ENCODE data around the gene TMIE. TPM values are rescaled to one million over a fixed set of nuclear protein-coding genes. Genes with fewer than 3 reads are reported as not detected.

The TMIE gene
- total and polyA plus RNA-seq, 9 of the 15 experiments (the other 6 are each of a cell fraction or from before 2014, with no cell fraction given) = not detected

DNA sequence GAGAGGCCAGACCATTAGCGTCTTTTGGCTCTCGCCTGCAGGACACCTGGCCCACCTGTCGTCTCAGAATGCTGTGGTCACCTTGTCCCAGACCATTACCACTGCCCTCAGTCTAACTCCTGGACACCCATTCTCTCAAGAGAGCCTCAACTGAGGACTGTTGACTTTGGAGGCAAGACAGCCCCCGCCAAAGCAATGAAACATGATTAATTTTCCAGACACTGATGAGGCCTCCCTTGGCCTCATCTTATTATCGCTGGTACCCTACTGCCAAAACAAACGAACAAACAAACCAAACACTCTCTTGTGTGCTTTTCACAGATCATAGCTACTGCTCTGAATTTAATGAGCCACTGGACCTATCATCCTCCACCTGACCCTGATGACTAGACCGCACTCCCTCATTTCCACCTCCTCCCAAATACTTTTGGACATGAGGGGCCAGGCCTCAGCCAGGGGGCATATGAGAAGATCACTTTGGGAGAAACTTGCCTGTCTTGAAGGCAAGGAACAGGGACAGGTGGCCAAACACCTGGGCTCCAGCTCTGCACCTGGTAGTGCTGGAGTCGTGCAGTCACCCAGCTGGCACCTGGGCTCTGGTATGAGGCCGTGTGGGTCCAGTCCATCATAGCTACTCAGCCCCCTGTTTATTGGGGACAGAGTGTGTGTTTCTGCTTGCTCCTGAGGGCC is 35.3 kb upstream of the TMIE start (continued):
- TF ChIP-seq ELF4 (CRISPR knock-in tag; IDR thresholded peaks at IDR 0.05) = no peak
- no peak for TF ChIP-seq NFYB (IDR thresholded peaks at IDR 0.05; ENCODE audit: extremely low read depth, insufficient read length)

GRCh38 chr3:46666453-46666845 is 34.7 kb upstream of the TMIE start:
- Histone ChIP-seq H3K4me1 (replicated peaks in 1 of 2; ENCODE audit: control insufficient read depth in 2 of 2, insufficient read depth in 2 of 2, low read length in 2 of 2) (no peaks in the 10 kb centered on the region), H3K79me2 (ENCODE audit: control insufficient read depth, insufficient read depth, low read length) (no peaks in the 10 kb centered on the region), H3K4me3 (no peak overlapping the region), H4K20me1 (replicated peaks; ENCODE audit: control insufficient read depth, insufficient read depth, low read length) (peaks cover 28% of the 10 kb centered on the region), H3K27me3 (ENCODE audit: control insufficient read depth in 2 of 2, insufficient read depth in 2 of 2, low read length in 2 of 2) (peaks cover 13 to 94% of the 10 kb centered on the region in 2 experiments), H3K36me3 (ENCODE audit: control insufficient read depth, insufficient read depth, low read length) (no peaks in the 10 kb centered on the region), H3K27ac (ENCODE audit: extremely low read depth, low read depth, low read length) (no peak overlapping the region), H3K9me1 (ENCODE audit: control insufficient read depth, insufficient read depth, low read length) (no peaks in the 10 kb centered on the region), H3K9me3 (replicated peaks; ENCODE audit: control insufficient read depth, insufficient read depth, low read depth, low read length) (no peaks in the 10 kb centered on the region), H2AFZ (ENCODE audit: low read depth, low read length) (no peak overlapping the region), H3K9ac (ENCODE audit: insufficient read depth in 1 of 2, low read depth in 2 of 2, low read length in 2 of 2) (no peak overlapping the region), H3K4me2 (ENCODE audit: insufficient read depth, low read length) (no peak overlapping the region)
- ATAC-seq = no peak
- no peak for FAIRE-seq
- DNase-seq (ENCODE audit: extremely low read depth in 1 of 4, low spot score in 3 of 4) = no peak
- no TSS peak for BruUV-seq (replicated peaks)
- in situ Hi-C loops (cut with MboI) = no loop called here
- 0% methylated on average over 7 of the region's 7 CpGs for WGBS (ENCODE audit: insufficient coverage, low coverage, missing lambda C conversion rate)
- intact Hi-C loops (cut with micrococcal nuclease) = no loop called here
- TF ChIP-seq ATF6 (CRISPR knock-in tag; IDR thresholded peaks at IDR 0.05) (no peak), SETDB1 (IDR thresholded peaks at IDR 0.05; ENCODE audit: low read length) (no peak), NR2C1 (IDR thresholded peaks at IDR 0.05) (no peak), NR2C1 (tag; IDR thresholded peaks at IDR 0.05) (no peak), NONO (IDR thresholded peaks at IDR 0.05; ENCODE audit: low read depth in 2 of 2, low read length in 1 of 2) (no peak), EP400 (IDR thresholded peaks at IDR 0.05) (no peak), ZNF224 (CRISPR knock-in tag; IDR thresholded peaks at IDR 0.05) (no peak)
- CTCF ChIA-PET (ENCODE audit: low intra/inter-chr PET ratio) = interaction anchor here (0.5 kb wide), 1 partner anchor 114 kb away, joined by 4 read pairs; no protein-coding TSS in a partner anchor
- POLR2A ChIA-PET = interaction anchor here (0.7 kb wide), 2 partner anchors 9 to 17 kb away, joined by 3 to 4 read pairs; no protein-coding TSS in a partner anchor

All from K562 (cell line).